Stimulated activated CD8-positive, alpha-beta memory T cell treated with anti-CD3 and anti-CD28 coated beads, Interleukin-4, amount 100 ng/mL, for 4 hours (primary cell): ENCODE data around the gene MRPS23.

Source experiments
- DNase-seq, 2 donors: peaks; one replicate each; pipeline ENCODE4 v3.0.0-alpha.2; 2020; ENCODE audit warnings: low read depth in 2 of 2, low spot score in 1 of 2

The MRPS23 gene

GRCh38 chr17:57838857-57839570 is 10.8 kb downstream of the MRPS23 start:
- DNase-seq = no peak

GRCh38 chr17:57838453-57838852 is 11.4 kb downstream of the MRPS23 start:
- no peak for DNase-seq

GRCh38 chr17:57835333-57835900 is 14.4 kb downstream of the MRPS23 start:
- DNase-seq = no peak

GRCh38 chr17:57834146-57834741 is 15.6 kb downstream of the MRPS23 start:
- no peak for DNase-seq

- DNase-seq = peak; percentile 34 to 42
Observed at GRCh38 chr17:57833179-57833939, 16.5 kb downstream of the MRPS23 start.

GRCh38 chr17:57832314-57833178 is 17.3 kb downstream of the MRPS23 start:
- no peak for DNase-seq

- DNase-seq = no peak
Observed at GRCh38 chr17:57830880-57831279, 19.0 kb downstream of the MRPS23 start.

- no peak for DNase-seq
Observed at GRCh38 chr17:57823469-57824401, 26.1 kb downstream of the MRPS23 start.

- DNase-seq = no peak
Observed at GRCh38 chr17:57819867-57820266, 30.0 kb downstream of the MRPS23 start.

GRCh38 chr17:57819285-57819684 is 30.6 kb downstream of the MRPS23 start:
- no peak for DNase-seq

GRCh38 chr17:57818066-57818465 is 31.8 kb downstream of the MRPS23 start:
- no peak for DNase-seq

- DNase-seq = no peak
Observed at GRCh38 chr17:57817299-57817698, 32.5 kb downstream of the MRPS23 start.

- no peak for DNase-seq
Observed at GRCh38 chr17:57814421-57814820, 35.4 kb downstream of the MRPS23 start.

- no peak for DNase-seq
Observed at GRCh38 chr17:57811638-57812280, 38.1 kb downstream of the MRPS23 start.

- DNase-seq = no peak
Observed at GRCh38 chr17:57810721-57811637, 38.9 kb downstream of the MRPS23 start.

GRCh38 chr17:57809879-57810278 is 40.0 kb downstream of the MRPS23 start:
- DNase-seq = no peak

- no peak for DNase-seq
Observed at GRCh38 chr17:57808882-57809281, 41.0 kb downstream of the MRPS23 start.

GRCh38 chr17:57806167-57806830 is 43.5 kb downstream of the MRPS23 start:
- no peak for DNase-seq
